Activated CD4-positive, alpha-beta T cell treated with anti-CD3 and anti-CD28 coated beads, Interleukin-2, amount 50 U/mL, for 48 hours (primary cell): Measurements from ENCODE around the gene FAM98C.
A peak's percentile ranks its signal among the peaks of the same experiment; 100 is the strongest.

Experiments
- DNase-seq, 2 experiments: peaks; one replicate each; pipeline ENCODE4 v3.0.0-alpha.2; 2020

Gene FAM98C

DNA sequence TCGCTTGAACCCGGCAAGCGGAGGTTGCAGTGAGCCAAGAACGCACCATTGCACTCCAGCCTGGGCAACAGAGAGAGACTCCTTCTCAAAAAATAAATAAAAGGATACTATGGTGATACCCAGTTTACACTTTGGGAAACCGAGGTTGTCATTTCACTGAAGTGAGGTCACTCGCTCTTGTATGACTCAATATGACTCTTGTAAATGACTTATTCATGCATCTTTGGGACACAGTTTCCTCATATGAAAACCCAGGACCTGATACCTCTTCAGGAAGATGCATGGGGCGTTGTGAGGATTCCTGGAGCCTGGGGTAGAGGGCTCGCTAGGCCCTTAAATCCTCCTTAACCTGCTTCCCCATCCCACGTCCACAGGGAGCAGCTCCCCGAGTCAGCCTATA is 24.0 kb upstream of the FAM98C start:
- DNase-seq: no peak

DNA sequence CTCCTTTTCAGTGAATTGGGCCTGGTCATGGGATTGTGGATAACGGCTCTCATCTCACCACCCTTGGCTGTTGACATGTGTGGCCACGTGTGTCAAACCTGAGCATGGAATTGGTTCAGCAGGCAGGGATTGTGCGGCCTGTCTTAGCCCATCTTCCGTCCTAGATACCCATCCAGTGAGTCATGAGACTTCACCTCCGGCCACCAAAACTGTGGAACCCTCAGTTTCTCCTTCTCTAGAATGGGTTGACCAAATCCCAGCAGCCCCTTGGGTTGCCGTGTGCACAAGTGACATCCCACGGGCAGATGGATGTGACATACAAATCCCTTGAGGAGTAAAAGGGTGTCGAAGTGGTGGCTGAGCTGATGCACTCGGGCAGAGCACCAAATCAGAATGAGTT is 21.8 kb upstream of the FAM98C start:
- no peak for DNase-seq

DNA sequence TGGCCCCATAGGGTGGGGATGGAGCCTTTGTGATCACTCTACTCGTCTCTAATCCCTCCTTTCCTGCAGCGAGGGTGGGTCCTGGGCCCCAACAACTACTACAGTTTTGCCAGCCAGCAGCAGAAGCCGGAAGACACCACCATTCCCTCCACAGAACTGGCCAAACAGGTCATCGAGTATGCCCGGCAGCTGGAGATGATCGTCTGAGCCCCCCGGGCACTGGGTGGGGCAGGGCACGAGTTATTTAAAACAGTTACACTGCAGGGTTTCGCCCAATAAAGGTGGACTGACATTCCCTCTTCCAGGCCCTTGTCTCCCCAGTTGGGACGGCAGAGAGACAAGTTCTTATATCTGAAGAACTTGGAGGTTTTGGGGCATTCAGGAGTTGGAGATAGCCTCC is 19.7 kb upstream of the FAM98C start:
- DNase-seq: no peak

DNA sequence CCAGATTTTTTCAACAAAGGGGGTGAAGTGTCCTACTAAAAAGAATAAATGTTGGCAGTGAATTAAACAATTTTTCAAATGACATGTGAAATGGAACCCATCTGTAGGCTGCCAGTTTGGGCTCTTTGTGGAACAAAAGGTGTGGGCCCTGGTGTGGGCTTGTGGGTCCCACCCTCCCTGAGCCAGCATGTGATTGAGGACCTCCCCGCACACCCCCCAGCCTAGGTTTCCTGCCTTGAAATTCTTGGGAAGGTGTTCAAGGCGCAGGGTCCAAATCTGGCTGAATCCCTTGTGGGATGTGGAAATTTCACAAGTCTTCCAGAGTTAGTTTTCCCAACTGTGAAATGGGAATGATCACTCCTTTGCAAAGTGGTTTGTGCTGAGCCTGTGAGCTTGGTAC is 19.1 kb upstream of the FAM98C start:
- no peak for DNase-seq

- DNase-seq: no peak
These were observed 18.5 kb upstream of the FAM98C start for GRCh38 chr19:38384209-38385027.

DNA sequence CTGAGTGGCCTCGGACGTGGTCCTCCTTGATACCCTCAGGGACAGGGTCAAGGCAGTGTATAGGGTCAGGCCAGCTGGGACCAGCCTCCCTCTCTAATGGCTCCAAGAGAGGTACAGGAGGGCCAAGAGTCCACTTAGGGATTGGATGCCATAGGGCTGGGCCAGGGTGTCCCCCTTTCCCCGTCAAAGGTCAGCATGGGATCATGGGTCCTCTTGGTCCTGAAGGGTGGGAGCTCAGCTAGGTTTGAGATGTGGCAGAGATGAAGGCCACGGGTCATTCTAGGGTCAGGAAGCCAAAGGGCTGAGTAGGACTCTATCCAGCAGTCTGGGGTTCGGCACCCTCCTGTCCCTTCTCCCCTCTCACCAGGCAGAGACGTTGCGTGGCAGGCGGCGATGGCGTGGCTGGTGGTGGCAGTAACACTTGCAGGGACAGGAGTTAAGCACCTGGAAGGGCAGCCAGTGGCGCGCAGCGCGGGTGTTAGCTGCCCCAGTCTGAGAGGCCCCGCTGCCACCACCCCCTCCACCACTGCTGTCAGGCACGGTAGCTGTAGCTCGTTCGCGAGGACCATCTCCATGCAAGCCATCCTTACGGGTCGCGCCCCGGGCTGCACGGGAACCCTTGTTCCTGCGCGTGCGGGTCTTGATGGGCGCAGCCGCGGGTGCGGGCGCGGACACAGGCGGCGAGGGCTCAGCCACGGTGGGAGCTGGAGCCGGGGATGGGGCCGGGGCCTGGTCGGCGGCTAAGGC is 17.7 kb upstream of the FAM98C start:
- no peak for DNase-seq

GRCh38 chr19:38385804-38386257 is 17.1 kb upstream of the FAM98C start:
- DNase-seq: no peak

DNA sequence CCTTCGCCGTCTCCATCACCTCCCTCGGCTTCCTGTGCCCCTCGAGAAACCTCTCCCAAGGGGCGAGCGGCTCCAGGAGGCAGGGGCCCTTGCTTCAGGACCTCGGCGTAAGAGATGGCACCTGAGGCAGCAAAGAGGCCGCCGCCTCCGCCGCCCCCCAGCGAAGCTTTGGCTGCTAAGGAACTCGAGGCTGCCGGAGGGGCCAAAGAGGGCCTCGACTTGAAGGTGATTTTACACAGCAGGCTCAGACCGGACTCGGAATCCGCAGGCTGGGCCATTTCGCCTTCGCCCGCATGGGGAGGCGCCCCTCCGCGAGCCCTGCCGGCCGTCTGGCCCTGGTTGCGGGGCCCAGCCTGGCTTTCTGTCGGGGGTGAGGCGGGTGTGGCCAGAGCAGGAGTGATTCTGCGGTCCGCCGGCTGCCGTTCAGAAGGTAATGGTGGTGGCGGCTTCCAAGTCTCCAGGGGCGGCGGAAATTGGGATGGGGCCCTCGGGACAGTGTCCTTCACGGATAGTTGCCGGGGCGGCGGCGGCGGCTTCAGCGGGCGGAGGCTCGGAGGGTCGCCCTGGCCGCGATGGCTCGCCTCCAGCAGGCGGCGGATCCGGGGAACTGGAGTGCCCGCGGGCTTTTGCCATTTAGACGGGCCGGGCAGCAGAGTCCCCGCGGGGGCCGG is 16.5 kb upstream of the FAM98C start:
- no peak for DNase-seq

GRCh38 chr19:38386971-38387549 is 15.8 kb upstream of the FAM98C start:
- no peak for DNase-seq

- DNase-seq: peak; percentile 86 to 89
These were observed 15.1 kb upstream of the FAM98C start, which contains the start of gene GGN for GRCh38 chr19:38387550-38388348. Gene GGN (minus strand): TSS chr19:38388034. CDS start chr19:38387261, 773 bp downstream.

DNA sequence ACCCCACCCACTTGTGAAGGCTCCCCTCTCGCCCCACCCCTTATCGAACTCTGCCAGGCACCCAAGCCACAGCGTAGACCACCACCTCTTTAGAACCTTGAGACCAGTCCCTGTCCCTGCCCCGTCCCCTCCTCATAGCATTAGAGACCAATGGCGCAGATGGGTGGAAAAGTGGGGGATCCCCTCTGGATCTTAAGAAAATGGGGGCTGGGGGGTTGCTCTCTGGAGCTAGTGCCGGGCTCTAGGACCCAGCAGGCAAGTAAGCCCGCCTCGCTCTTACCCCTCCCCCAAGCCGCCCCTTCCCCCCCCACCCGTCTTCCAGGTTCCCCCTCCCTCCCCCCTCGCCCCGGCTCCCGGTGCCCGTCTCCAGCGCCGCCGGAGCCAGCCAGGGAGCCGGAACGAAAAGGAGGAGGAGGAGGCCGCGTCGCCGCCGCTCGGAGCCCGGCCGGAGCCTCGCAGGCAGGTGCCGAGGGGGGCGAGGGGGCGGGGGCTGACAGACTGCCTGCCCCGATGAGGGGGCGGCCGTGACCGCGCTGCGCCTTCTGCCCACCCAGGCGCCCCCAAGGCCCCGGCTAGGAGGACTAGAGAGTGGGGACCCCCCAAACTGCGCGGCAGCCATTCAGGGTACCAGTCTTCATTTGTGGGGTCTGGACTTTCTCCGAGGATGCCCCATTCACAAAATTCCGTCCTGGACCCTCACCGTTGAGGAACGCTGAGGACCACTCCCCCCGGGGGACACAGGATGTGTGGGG is 14.4 kb upstream of the FAM98C start, which contains the start of gene SPRED3:
SPRED3 (plus strand) TSS at position 349 of the 752 bp plus-strand sequence. CDS start 1,606 bp downstream, outside the sequence.
- no peak for DNase-seq

- DNase-seq: peak; percentile 29 to 39
These were observed 13.6 kb upstream of the FAM98C start for GRCh38 chr19:38389101-38389925.

- no peak for DNase-seq
These were observed 12.7 kb upstream of the FAM98C start for GRCh38 chr19:38389957-38390924.

DNA sequence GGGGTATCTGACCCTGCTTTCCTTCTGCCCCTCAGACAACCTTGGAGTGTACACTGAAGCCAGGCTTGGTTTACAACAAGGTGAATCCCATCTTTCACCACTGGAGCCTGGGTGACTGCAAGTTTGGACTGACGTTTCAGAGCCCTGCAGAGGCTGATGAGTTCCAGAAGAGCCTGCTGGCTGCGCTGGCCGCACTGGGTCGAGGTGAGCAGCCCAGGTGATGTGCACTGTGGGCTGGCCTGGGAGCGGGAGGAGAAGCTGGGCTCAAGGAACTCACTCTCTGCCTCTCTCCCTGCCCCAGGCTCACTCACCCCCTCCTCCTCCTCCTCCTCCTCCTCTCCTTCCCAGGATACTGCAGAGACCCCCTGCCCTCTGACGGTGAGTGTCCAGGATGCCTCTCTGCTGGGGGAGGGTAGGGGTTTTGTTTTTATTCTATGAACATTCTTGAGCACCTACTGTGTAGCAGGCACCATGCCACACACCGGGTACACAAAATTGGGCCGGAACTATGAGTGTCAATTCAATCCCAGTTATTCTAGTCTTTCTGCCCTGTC is 10.9 kb upstream of the FAM98C start:
- no peak for DNase-seq

DNA sequence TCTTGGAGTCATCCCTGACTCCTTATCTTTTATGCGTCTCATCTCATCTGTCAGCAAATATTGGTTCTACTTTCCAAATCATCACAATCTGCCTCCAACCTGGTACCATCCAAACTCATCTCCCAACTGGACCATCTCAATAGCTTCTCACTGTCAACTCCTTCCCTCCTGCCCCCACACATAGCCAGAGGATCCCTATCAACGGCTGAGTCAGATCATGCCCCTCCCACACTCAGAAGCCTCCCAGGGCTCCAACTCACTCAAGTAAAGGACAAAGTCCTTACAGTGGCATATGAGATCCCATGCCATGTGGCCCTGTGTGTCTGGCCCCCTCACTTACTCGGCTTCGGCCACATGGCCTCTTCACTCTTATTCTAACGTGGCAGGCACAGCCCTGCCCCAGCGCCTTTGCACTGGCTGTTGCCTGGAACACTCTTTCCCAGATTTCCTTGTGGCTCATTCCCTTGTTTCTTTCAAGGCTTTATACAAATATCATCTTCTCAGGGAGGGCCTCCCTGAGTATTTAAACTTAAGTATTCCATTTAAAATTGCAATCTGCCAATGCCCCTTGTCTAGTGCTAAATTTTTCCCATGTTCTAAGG is 10.1 kb upstream of the FAM98C start:
- DNase-seq: peak in 1 of 2 experiments; percentile 41

- peak; percentile 83 to 88 for DNase-seq
These were observed 8.4 kb upstream of the FAM98C start for GRCh38 chr19:38394488-38394887.

- DNase-seq: peak; percentile 58 to 62
These were observed 7.3 kb upstream of the FAM98C start for GRCh38 chr19:38395381-38396114.

DNA sequence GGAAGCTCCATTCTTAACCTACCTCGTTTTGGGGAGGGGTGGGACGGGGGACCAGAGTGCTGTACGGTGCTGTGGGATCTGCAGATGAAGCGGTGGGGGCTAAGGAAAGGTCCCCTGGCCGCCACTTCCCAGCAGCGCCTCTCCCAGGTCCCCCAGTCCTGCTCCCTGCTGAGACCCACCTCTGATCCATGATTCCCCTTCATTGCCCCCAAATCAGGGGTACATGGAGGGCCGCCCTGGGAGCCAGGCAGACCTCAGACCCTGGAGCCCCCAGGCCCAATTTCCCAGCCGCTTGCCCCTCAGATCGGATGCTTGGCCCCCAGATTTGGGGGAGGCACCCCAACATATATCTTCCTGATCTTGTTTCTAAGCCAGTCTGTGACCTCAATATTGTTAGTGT is 3.8 kb upstream of the FAM98C start:
- no peak for DNase-seq
